DMS53 (cell line): Measurements from ENCODE around the gene ITK.

Source experiments
- DNase-seq: peaks from one replicate; lab custom pipeline; 2025; lab: John Stamatoyannopoulos, UW

ITK gene

GRCh38 chr5:157180374-157181264 lies at the start of gene ITK:
Gene ITK, plus strand, starts transcription at chr5:157180840. Its CDS starts 138 bp downstream, at chr5:157180978.
- DNase-seq, result no peak

GRCh38 chr5:157130925-157131324 lies 49.7 kb upstream of the ITK start:
- peak; percentile 92 for DNase-seq

DNA sequence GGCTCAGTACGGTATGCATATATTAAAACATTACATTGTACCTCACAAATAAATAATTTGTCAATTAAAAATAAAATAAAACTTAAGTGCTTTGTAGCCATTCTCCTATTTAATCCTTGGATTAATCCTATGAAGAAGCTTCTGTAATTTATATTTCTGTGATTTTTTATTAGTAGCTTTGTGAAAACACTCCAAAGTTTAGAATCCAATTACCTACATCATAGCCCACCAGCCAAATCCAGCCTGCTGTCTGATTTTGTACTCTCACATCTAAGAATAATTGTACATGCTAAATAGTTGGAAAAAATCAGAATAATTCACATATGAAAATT lies 48.4 kb upstream of the ITK start:
- DNase-seq, result no peak

- DNase-seq, result no peak
Measured at GRCh38 chr5:157137691-157138090, 42.9 kb upstream of the ITK start.

- peak; percentile 100 for DNase-seq
Measured at GRCh38 chr5:157142317-157143126, 38.1 kb upstream of the ITK start, which contains the start of gene MED7. Gene MED7, minus strand, starts transcription at chr5:157142865. Its CDS starts 3,434 bp downstream, at chr5:157139431.

GRCh38 chr5:157143127-157143971 lies 37.3 kb upstream of the ITK start:
- DNase-seq, result peak; percentile 83

DNA sequence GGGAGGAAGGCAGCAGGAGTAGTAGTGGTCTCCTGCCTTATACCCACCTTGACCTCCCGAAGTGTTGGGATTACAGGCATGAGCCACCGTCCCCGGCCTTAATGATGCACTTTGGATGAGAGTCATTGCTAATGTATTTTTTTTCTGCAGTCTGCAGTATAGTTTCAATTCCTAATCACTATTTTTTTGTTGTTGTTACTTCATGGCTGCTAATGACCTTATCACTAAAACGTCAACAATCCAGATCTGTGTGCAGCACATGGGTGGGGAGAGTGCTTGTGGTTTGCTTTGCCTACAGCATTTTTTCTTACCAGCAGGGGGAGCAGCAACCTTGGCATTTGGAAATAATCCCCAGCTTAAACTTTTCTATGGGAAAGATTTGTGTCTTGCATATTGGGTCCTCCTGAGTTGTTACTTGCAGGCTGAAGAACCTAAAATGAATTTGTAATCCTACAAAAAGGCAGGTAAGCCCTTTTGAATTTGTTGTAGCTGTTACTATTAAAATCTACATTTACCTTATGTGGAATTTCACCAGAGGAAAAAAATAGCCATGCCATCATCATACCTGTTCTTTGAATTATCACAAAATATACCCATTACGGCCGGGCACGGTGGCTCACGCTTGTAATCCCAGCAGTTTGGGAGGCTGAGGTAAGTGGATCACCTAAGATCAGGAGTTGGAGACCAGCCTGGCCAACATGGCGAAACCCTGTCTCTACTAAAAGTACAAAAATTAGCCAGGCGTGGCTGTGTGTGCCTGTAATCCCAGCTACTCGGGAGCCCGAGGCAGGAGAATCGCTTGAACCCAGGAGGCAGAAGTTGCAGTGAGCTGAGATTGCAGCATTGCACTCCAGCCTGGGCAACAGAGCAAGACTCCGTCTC lies 31.7 kb upstream of the ITK start:
- DNase-seq, result peak; percentile 81

GRCh38 chr5:157150995-157151394 lies 29.6 kb upstream of the ITK start:
- DNase-seq, result no peak

- DNase-seq, result no peak
Measured at GRCh38 chr5:157155297-157155696, 25.3 kb upstream of the ITK start.

- no peak for DNase-seq
Measured at GRCh38 chr5:157157293-157157891, 23.2 kb upstream of the ITK start.

GRCh38 chr5:157159209-157159751 lies 21.4 kb upstream of the ITK start:
- no peak for DNase-seq

GRCh38 chr5:157160001-157160400 lies 20.6 kb upstream of the ITK start:
- no peak for DNase-seq

DNA sequence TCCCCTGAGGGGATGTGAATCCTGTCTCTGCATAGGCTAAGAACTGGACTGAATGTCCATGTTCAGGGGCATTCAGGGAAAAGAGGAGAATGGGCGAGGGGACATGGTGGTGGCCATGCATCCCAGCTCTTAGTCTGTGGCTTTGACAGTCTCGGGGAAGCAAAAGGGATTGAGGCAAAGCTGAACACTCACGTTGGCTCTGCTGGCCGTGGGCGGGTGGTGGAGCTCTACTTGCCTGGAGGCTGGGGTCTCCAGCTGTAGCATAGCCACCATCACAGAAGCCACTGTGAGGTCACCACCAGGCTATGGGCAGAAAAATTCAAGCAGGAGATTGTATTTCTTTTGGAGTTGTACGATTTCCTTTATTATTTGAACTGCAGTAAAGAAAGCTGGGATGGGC lies 18.6 kb upstream of the ITK start:
- no peak for DNase-seq

DNA sequence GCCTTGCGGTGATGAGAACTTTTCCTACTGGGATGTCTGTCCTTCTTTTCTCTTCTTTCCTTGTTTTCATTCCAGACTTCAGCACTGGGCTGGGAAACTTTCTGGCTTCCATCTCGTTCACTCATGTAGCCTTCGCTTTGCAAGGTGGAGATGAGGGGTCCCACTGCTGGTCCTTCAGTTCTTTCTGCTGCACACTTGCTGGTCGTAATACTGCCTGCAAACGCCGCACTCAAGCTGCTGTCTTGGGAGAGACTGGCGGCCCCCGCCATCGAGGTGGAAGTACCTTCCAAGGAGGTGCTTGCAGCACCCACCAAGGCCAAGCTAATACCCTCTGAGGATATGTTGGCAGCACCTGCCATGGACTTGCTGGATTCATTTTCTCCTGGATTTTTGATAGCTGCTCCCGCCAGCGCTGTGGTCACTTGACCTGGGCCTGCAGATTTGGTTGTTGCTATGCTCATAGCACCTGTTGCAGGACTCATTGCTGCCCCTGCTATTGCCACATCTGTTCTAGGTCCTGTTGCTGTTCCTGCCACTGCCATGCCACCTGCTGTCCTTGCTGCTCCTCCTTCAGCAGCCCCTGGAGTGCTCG lies 17.6 kb upstream of the ITK start:
- no peak for DNase-seq

DNA sequence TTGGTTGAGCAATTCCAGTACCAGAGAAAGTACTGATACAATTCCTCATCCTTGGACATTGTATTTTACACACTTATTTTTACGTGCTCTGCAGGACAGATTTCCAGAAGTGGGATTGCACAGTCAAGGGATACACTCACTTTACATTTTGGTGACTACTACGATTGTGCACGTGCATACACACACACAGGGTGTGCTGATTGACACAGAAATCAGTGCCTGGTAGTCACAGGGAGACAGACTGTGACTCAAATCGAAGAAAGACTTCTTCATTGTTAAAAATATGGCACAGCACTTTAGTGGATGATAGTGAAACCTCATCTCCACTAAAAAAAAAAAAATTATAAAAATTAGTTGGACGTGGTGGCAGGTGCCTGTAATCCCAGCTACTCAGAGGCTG lies 16.1 kb upstream of the ITK start:
- no peak for DNase-seq

DNA sequence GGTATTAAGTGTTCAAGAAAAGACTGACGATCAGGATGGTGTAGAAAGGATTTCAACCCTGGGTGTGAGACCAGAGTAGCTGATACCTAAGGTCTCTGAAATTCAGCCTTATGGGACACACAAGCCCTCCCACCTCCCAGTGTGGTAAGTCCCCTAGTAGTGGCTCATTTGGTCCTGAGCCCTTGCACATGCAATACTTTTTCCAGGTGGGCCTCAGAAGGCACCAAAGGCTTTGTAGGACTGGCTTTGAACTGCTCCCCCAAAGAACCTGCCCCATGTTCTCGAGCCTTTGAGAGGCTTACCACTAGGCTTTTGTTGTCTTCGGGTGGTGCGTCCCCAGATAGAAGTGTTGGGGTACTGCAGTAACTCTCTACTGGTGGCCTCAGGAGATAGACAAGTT lies 15.4 kb upstream of the ITK start:
- no peak for DNase-seq

GRCh38 chr5:157165668-157166067 lies 15.0 kb upstream of the ITK start:
- DNase-seq, result no peak

- no peak for DNase-seq
Measured at GRCh38 chr5:157166214-157167213, 14.1 kb upstream of the ITK start, which contains the start of gene GARIN3. Gene GARIN3, minus strand, starts transcription at chr5:157166264. Its CDS starts 96 bp downstream, at chr5:157166168.

GRCh38 chr5:157167214-157167621 lies 13.4 kb upstream of the ITK start:
- no peak for DNase-seq
